ENCODE results near the gene CEPT1. TPM values are rescaled to one million over a fixed set of nuclear protein-coding genes. Genes with fewer than 3 reads are reported as not detected.

The CEPT1 gene
- total and polyA plus RNA-seq, 2 of the 4 experiments (the other 2 are of a cell fraction): 13.3 to 27.4 TPM

DNA sequence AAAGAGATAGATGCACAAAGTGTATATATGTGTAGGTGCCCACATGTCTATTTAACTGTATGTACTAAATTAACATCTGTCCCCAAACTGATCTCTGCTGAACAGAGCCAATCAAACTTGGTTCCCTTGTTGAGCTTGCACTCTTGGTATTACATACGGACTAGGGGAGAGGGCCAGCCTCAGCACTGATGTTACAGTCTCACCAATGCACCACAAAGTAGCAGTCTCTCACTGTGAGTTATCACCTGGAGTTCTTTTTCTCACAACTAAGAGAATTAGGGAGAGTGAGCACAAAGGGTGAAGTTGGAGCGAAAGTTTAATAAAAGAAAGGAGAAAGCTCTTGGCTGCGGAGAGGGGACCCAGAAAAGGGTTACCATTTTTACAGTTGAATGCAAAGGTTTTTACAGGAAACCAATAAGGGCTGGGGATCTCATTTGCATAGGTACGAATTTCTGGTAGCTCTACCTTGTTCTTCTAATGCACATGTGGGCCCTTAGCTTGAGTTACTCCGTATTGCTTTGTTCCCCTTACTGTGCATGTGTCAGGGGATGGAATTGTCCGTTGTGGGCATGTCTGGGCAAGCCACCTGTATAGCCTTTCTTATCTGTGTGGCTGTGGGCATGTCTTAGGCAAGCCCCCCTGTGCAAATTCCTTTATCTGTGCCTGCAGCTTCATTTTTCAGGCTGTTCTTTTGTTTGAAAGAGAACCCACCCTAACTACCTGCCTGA lies 74.2 kb downstream of the CEPT1 start (continued):
- TF ChIP-seq, protein P1, sequence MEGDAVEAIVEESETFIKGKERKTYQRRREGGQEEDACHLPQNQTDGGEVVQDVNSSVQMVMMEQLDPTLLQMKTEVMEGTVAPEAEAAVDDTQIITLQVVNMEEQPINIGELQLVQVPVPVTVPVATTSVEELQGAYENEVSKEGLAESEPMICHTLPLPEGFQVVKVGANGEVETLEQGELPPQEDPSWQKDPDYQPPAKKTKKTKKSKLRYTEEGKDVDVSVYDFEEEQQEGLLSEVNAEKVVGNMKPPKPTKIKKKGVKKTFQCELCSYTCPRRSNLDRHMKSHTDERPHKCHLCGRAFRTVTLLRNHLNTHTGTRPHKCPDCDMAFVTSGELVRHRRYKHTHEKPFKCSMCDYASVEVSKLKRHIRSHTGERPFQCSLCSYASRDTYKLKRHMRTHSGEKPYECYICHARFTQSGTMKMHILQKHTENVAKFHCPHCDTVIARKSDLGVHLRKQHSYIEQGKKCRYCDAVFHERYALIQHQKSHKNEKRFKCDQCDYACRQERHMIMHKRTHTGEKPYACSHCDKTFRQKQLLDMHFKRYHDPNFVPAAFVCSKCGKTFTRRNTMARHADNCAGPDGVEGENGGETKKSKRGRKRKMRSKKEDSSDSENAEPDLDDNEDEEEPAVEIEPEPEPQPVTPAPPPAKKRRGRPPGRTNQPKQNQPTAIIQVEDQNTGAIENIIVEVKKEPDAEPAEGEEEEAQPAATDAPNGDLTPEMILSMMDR (conservative IDR thresholded peaks at IDR 0.05; ENCODE audit: low read depth, low read length): no peak
- no peak for TF ChIP-seq RFX5 (IDR thresholded peaks at IDR 0.05; ENCODE audit: low read depth, low read length)
- no peak for TF ChIP-seq RCOR1 (IDR thresholded peaks at IDR 0.05; ENCODE audit: insufficient replicate concordance, low read length)
- TF ChIP-seq, protein P2, sequence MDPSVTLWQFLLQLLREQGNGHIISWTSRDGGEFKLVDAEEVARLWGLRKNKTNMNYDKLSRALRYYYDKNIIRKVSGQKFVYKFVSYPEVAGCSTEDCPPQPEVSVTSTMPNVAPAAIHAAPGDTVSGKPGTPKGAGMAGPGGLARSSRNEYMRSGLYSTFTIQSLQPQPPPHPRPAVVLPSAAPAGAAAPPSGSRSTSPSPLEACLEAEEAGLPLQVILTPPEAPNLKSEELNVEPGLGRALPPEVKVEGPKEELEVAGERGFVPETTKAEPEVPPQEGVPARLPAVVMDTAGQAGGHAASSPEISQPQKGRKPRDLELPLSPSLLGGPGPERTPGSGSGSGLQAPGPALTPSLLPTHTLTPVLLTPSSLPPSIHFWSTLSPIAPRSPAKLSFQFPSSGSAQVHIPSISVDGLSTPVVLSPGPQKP (IDR thresholded peaks at IDR 0.05; ENCODE audit: borderline replicate concordance, low read depth, low read length): no peak

Data from IMR-90 (cell line).